ENCODE results near the gene AEBP2. TPM values are rescaled to one million over a fixed set of nuclear protein-coding genes. Genes with fewer than 3 reads are reported as not detected.

Gene AEBP2
- total and polyA plus RNA-seq, 9 of the 15 experiments (the other 6 are each of a cell fraction or from before 2014, with no cell fraction given): 5.7 to 43.7 (median 10.3) TPM

DNA sequence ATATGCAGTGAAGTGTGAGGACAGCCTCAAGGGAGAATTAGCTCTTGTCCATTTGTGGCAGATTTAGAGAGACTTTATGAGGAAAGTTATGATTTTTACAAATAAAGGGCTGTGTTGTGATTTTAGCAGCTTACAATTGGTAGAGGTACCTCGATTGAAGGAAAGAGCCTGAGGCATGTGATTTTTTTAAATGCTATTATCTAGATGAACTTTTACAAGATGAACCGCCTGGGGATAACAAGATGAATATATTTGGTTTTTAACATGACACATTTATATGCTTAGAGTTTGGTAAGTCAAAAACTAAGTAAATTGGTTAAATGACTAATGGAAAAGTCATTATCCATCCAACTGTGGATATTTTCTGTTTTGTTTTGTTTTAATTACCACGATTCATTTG lies 52.6 kb downstream of the AEBP2 start:
- H3K9me3 ChIP-seq (replicated peaks; ENCODE audit: control insufficient read depth, insufficient read depth, low read depth, low read length): no peaks in the 10 kb centered on the region
- peaks cover 16% of the 10 kb centered on the region; the same call in 1 of the 3 replicates for H3K36me3 ChIP-seq (ENCODE audit: control insufficient read depth, insufficient read depth, low read length)
- ChIA-PET POLR2A (no interaction called here), CTCF (ENCODE audit: low intra/inter-chr PET ratio) (no interaction called here)
- no TSS peak for BruUV-seq (replicated peaks)
- intact Hi-C loops (cut with micrococcal nuclease): no loop called here
- no peak overlapping the region for H3K27ac ChIP-seq (ENCODE audit: extremely low read depth, low read depth, low read length)
- WGBS (ENCODE audit: insufficient coverage, low coverage, missing lambda C conversion rate): 81% methylated on average over 3 of the region's 3 CpGs
- in situ Hi-C loops (cut with MboI): no loop called here
- peaks cover 33% of the 10 kb centered on the region for H3K79me2 ChIP-seq (ENCODE audit: control insufficient read depth, insufficient read depth, low read length)
- H3K27me3 ChIP-seq (ENCODE audit: control insufficient read depth in 2 of 2, insufficient read depth in 2 of 2, low read length in 2 of 2): no peaks in the 10 kb centered on the region
- TF ChIP-seq RBM14 (IDR thresholded peaks at IDR 0.05; ENCODE audit: borderline replicate concordance, insufficient read depth, low read depth, low read length) (no peak), FOXK2 (conservative IDR thresholded peaks at IDR 0.05 in 1 of 2, IDR thresholded peaks at IDR 0.05 in 1 of 2; ENCODE audit: low read depth in 2 of 2) (no peak), RBM39 (optimal IDR thresholded peaks at IDR 0.05; ENCODE audit: low read depth, low read length) (no peak), ZSCAN29 (IDR thresholded peaks at IDR 0.05) (no peak), PCBP1 (IDR thresholded peaks at IDR 0.05; ENCODE audit: low read depth, low read length, poor library complexity, severe bottlenecking) (no peak), HSF4 (CRISPR knock-in tag; IDR thresholded peaks at IDR 0.05; ENCODE audit: borderline replicate concordance) (no peak), GTF2A2 (tag; IDR thresholded peaks at IDR 0.05) (no peak), DMBX1 (CRISPR knock-in tag; IDR thresholded peaks at IDR 0.05; ENCODE audit: borderline replicate concordance) (no peak), ZNF76 (CRISPR knock-in tag; IDR thresholded peaks at IDR 0.05; ENCODE audit: borderline replicate concordance) (no peak), ZKSCAN3 (CRISPR knock-in tag; IDR thresholded peaks at IDR 0.05) (no peak), NRF1 (conservative IDR thresholded peaks at IDR 0.05 in 1 of 2, IDR thresholded peaks at IDR 0.05 in 1 of 2) (no peak), PPARD (CRISPR knock-in tag; IDR thresholded peaks at IDR 0.05) (no peak), PTBP1 (IDR thresholded peaks at IDR 0.05; ENCODE audit: low read depth, low read length) (no peak), ZNF778 (CRISPR knock-in tag; IDR thresholded peaks at IDR 0.05) (no peak), EZH2 (IDR thresholded peaks at IDR 0.05; ENCODE audit: borderline replicate concordance, low read depth, low read length) (no peak)
- TF ChIP-seq, protein P1, sequence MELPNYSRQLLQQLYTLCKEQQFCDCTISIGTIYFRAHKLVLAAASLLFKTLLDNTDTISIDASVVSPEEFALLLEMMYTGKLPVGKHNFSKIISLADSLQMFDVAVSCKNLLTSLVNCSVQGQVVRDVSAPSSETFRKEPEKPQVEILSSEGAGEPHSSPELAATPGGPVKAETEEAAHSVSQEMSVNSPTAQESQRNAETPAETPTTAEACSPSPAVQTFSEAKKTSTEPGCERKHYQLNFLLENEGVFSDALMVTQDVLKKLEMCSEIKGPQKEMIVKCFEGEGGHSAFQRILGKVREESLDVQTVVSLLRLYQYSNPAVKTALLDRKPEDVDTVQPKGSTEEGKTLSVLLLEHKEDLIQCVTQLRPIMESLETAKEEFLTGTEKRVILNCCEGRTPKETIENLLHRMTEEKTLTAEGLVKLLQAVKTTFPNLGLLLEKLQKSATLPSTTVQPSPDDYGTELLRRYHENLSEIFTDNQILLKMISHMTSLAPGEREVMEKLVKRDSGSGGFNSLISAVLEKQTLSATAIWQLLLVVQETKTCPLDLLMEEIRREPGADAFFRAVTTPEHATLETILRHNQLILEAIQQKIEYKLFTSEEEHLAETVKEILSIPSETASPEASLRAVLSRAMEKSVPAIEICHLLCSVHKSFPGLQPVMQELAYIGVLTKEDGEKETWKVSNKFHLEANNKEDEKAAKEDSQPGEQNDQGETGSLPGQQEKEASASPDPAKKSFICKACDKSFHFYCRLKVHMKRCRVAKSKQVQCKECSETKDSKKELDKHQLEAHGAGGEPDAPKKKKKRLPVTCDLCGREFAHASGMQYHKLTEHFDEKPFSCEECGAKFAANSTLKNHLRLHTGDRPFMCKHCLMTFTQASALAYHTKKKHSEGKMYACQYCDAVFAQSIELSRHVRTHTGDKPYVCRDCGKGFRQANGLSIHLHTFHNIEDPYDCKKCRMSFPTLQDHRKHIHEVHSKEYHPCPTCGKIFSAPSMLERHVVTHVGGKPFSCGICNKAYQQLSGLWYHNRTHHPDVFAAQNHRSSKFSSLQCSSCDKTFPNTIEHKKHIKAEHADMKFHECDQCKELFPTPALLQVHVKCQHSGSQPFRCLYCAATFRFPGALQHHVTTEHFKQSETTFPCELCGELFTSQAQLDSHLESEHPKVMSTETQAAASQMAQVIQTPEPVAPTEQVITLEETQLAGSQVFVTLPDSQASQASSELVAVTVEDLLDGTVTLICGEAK (IDR thresholded peaks at IDR 0.05): no peak
- TF ChIP-seq, protein P1 (CRISPR knock-in tag; IDR thresholded peaks at IDR 0.05): no peak
- no peaks in the 10 kb centered on the region; a peak in 1 of 5 replicates for H3K4me1 ChIP-seq (replicated peaks in 1 of 2; ENCODE audit: control insufficient read depth in 2 of 2, insufficient read depth in 2 of 2, low read length in 2 of 2)
- H2AFZ ChIP-seq (ENCODE audit: low read depth, low read length): no peak overlapping the region
- DNase-seq (ENCODE audit: extremely low read depth in 1 of 4, low spot score in 3 of 4) (no peak), ATAC-seq (no peak), FAIRE-seq (no peak)
- no peaks in the 10 kb centered on the region for H3K9me1 ChIP-seq (ENCODE audit: control insufficient read depth, insufficient read depth, low read length)
- H3K4me3 ChIP-seq: no peak overlapping the region
- no peak overlapping the region for H3K9ac ChIP-seq (ENCODE audit: insufficient read depth in 1 of 2, low read depth in 2 of 2, low read length in 2 of 2)
- H4K20me1 ChIP-seq (replicated peaks; ENCODE audit: control insufficient read depth, insufficient read depth, low read length): no peaks in the 10 kb centered on the region
- no peak overlapping the region for H3K4me2 ChIP-seq (ENCODE audit: insufficient read depth, low read length)

Data from K562 (cell line).